Karpas-422 (cell line): ENCODE data around the gene CLDN19. TPM values are rescaled to one million over a fixed set of nuclear protein-coding genes. Genes with fewer than 3 reads are reported as not detected.
A peak's percentile ranks its signal among the peaks of the same experiment; 100 is the strongest.

ENCODE experiments used
- DNase-seq: peaks from one replicate; pipeline ENCODE4 v3.0.0-alpha.2; 2015
- H2AFZ ChIP-seq: fragments of 200-600 bp; sonication (generic); 2 replicates; pipeline ENCODE4 v1.6.1; 2014; ENCODE audit warnings: antibody characterized with exemption, low read length, mixed read lengths
- H3K27ac ChIP-seq: fragments of 200-600 bp; sonication (generic); 2 replicates; pipeline ENCODE4 v1.5.1; 2014; ENCODE audit warnings: mild to moderate bottlenecking, low read length, moderate library complexity
- H3K27me3 ChIP-seq: fragments of 200-600 bp; sonication (generic); 2 replicates; pipeline ENCODE4 v1.6.1; 2014; ENCODE audit warnings: low read length, mixed read lengths
- H3K36me3 ChIP-seq: fragments of 200-600 bp; sonication (generic); 2 replicates; pipeline ENCODE4 v1.6.1; 2014; ENCODE audit warnings: low read length, mixed read lengths; ENCODE audit not compliant: insufficient read depth
- H3K4me1 ChIP-seq: fragments of 200-600 bp; sonication (generic); 2 replicates; pipeline ENCODE4 v1.6.1; 2014; ENCODE audit warnings: mild to moderate bottlenecking, low read length, mixed read lengths
- H3K4me2 ChIP-seq: fragments of 200-600 bp; sonication (generic); 2 replicates; pipeline ENCODE4 v1.6.1; 2014; ENCODE audit warnings: low read length, low read depth, mild to moderate bottlenecking; ENCODE audit not compliant: poor library complexity, severe bottlenecking
- H3K4me3 ChIP-seq: fragments of 200-600 bp; sonication (generic); 2 replicates; pipeline ENCODE4 v1.5.1; 2014; ENCODE audit warnings: mild to moderate bottlenecking, antibody characterized with exemption, low read length, mixed read lengths
- H3K79me2 ChIP-seq: fragments of 200-600 bp; sonication (generic); 2 replicates; pipeline ENCODE4 v1.6.1; 2014; ENCODE audit warnings: mild to moderate bottlenecking, low read length, mixed read lengths
- H3K9ac ChIP-seq: fragments of 200-600 bp; sonication (generic); 2 replicates; pipeline ENCODE4 v1.6.0; 2014; ENCODE audit warnings: low read length
- H3K9me2 ChIP-seq: fragments of 200-600 bp; sonication (generic), shearing (Covaris generic); replicated peaks from 2 replicates; pipeline ENCODE4 v1.6.0; 2014; ENCODE audit warnings: mild to moderate bottlenecking, low read length, moderate library complexity; ENCODE audit not compliant: insufficient read depth
- H3K9me3 ChIP-seq: fragments of 300-700, 200-600 bp; sonication (generic); 2 replicates; pipeline ENCODE4 v1.6.1; 2014; ENCODE audit warnings: low read length, mixed read lengths
- H4K20me1 ChIP-seq: fragments of 200-600 bp; sonication (generic); 2 replicates; pipeline ENCODE4 v1.6.1; 2014; ENCODE audit warnings: mild to moderate bottlenecking, antibody characterized with exemption, low read length, low read depth; ENCODE audit not compliant: insufficient read depth
- total RNA-seq: library from RNA; depleted of rRNA; stranded (reverse); fragments of >200 nt; shearing (Covaris generic); gene quantifications from 2 replicates; pipeline ENCODE4 v1.2.3, GENCODE V29; 2014; ENCODE audit warnings: low replicate concordance

CLDN19 gene
- total RNA-seq, 1 experiment from 2014 or later = not detected

- Histone ChIP-seq H3K27ac (no peak overlapping the region), H3K27me3 (no peaks in the 10 kb centered on the region), H3K36me3 (peaks cover 95% of the 10 kb centered on the region)
Observed at GRCh38 chr1:42698081-42698813, 41.8 kb downstream of the CLDN19 start.

GRCh38 chr1:42692911-42693310 is 47.1 kb downstream of the CLDN19 start:
- peaks cover 80% of the 10 kb centered on the region for H4K20me1 ChIP-seq
- no peaks in the 10 kb centered on the region for H3K9me2 ChIP-seq
- no peak overlapping the region for H3K4me2 ChIP-seq
- no peak for DNase-seq
- peaks cover 96% of the 10 kb centered on the region for H3K36me3 ChIP-seq
- no peak overlapping the region for H3K9ac ChIP-seq
- H3K4me3 ChIP-seq = no peak overlapping the region
- H2AFZ ChIP-seq = no peak overlapping the region
- H3K27me3 ChIP-seq = no peaks in the 10 kb centered on the region
- H3K4me1 ChIP-seq = peaks cover 26% of the 10 kb centered on the region
- no peaks in the 10 kb centered on the region for H3K9me3 ChIP-seq
- no peak overlapping the region for H3K27ac ChIP-seq
- H3K79me2 ChIP-seq = peaks cover 99% of the 10 kb centered on the region

More at GRCh38 chr1:42698081-42698813, 41.8 kb downstream of the CLDN19 start:
- Histone ChIP-seq H3K9ac (no peak overlapping the region), H3K4me3 (no peak overlapping the region), H3K4me1 (no peaks in the 10 kb centered on the region), H4K20me1 (peaks cover 42% of the 10 kb centered on the region), H3K4me2 (no peak overlapping the region), H2AFZ (no peak overlapping the region), H3K9me2 (no peaks in the 10 kb centered on the region), H3K9me3 (no peaks in the 10 kb centered on the region), H3K79me2 (peaks cover 83% of the 10 kb centered on the region)
- no peak for DNase-seq

GRCh38 chr1:42692461-42692860 is 47.6 kb downstream of the CLDN19 start:
- Histone ChIP-seq H3K36me3 (peaks cover 96% of the 10 kb centered on the region), H3K4me1 (peaks cover 30% of the 10 kb centered on the region), H3K27me3 (no peaks in the 10 kb centered on the region), H4K20me1 (peaks cover 84% of the 10 kb centered on the region), H3K9ac (no peak overlapping the region), H3K79me2 (peaks cover 99% of the 10 kb centered on the region), H3K27ac (no peak overlapping the region), H3K4me3 (no peak overlapping the region), H2AFZ (no peak overlapping the region), H3K9me2 (no peaks in the 10 kb centered on the region), H3K9me3 (no peaks in the 10 kb centered on the region), H3K4me2 (no peak overlapping the region)
- no peak for DNase-seq

- Histone ChIP-seq H3K27ac (no peak overlapping the region), H3K4me1 (peaks cover 44% of the 10 kb centered on the region), H3K79me2 (peaks cover 100% of the 10 kb centered on the region), H3K9ac (no peak overlapping the region), H3K4me3 (no peak overlapping the region), H3K9me2 (no peaks in the 10 kb centered on the region), H3K9me3 (no peaks in the 10 kb centered on the region), H4K20me1 (peaks cover 97% of the 10 kb centered on the region), H3K36me3 (peaks cover 94% of the 10 kb centered on the region), H3K27me3 (no peaks in the 10 kb centered on the region), H2AFZ (no peak overlapping the region), H3K4me2 (no peak overlapping the region)
- DNase-seq = no peak
Observed at GRCh38 chr1:42691157-42691498, 48.9 kb downstream of the CLDN19 start.

GRCh38 chr1:42690477-42691156 is 49.4 kb downstream of the CLDN19 start:
- peaks cover 94% of the 10 kb centered on the region for H3K36me3 ChIP-seq
- no peaks in the 10 kb centered on the region for H3K9me2 ChIP-seq
- no peak overlapping the region for H3K4me2 ChIP-seq
- H2AFZ ChIP-seq = no peak overlapping the region
- H3K9me3 ChIP-seq = no peaks in the 10 kb centered on the region
- H3K9ac ChIP-seq = no peak overlapping the region
- no peaks in the 10 kb centered on the region for H3K27me3 ChIP-seq
- no peak overlapping the region for H3K27ac ChIP-seq
- DNase-seq = no peak
- no peak overlapping the region for H3K4me3 ChIP-seq
- H4K20me1 ChIP-seq = peaks cover 97% of the 10 kb centered on the region
- peaks cover 49% of the 10 kb centered on the region for H3K4me1 ChIP-seq
- H3K79me2 ChIP-seq = peaks cover 100% of the 10 kb centered on the region

- peaks cover 94% of the 10 kb centered on the region for H3K36me3 ChIP-seq
- peaks cover 56% of the 10 kb centered on the region for H3K4me1 ChIP-seq
- no peak overlapping the region for H2AFZ ChIP-seq
- H3K9ac ChIP-seq = no peak overlapping the region
- no peak overlapping the region for H3K27ac ChIP-seq
- no peak overlapping the region for H3K4me2 ChIP-seq
- H3K4me3 ChIP-seq = no peak overlapping the region
- no peaks in the 10 kb centered on the region for H3K9me2 ChIP-seq
- H3K79me2 ChIP-seq = peaks cover 100% of the 10 kb centered on the region
- DNase-seq = no peak
- peaks cover 97% of the 10 kb centered on the region for H4K20me1 ChIP-seq
- no peaks in the 10 kb centered on the region for H3K27me3 ChIP-seq
- H3K9me3 ChIP-seq = no peaks in the 10 kb centered on the region
Observed at GRCh38 chr1:42689912-42690311, 50.1 kb downstream of the CLDN19 start.

GRCh38 chr1:42686418-42686817 is 53.6 kb downstream of the CLDN19 start:
- Histone ChIP-seq H4K20me1 (peaks cover 84% of the 10 kb centered on the region), H3K79me2 (peaks cover 91% of the 10 kb centered on the region), H3K9me3 (no peaks in the 10 kb centered on the region), H2AFZ (no peak overlapping the region), H3K27me3 (no peaks in the 10 kb centered on the region), H3K9ac (no peak overlapping the region), H3K27ac (no peak overlapping the region), H3K4me1 (peaks cover 71% of the 10 kb centered on the region), H3K9me2 (no peaks in the 10 kb centered on the region), H3K36me3 (peaks cover 80% of the 10 kb centered on the region), H3K4me3 (peak overlapping the region; percentile 20; the same call in 1 of the 2 replicates), H3K4me2 (peak overlapping the region; percentile 97)
- DNase-seq = no peak

- Histone ChIP-seq H4K20me1 (peaks cover 62% of the 10 kb centered on the region), H3K9me3 (no peaks in the 10 kb centered on the region), H2AFZ (no peak overlapping the region), H3K36me3 (peaks cover 59% of the 10 kb centered on the region), H3K4me2 (peak overlapping the region; percentile 97), H3K4me1 (peaks cover 76% of the 10 kb centered on the region), H3K9me2 (no peaks in the 10 kb centered on the region), H3K79me2 (peaks cover 81% of the 10 kb centered on the region), H3K27me3 (no peaks in the 10 kb centered on the region), H3K4me3 (peak overlapping the region; percentile 67), H3K27ac (0 out of 2 replicates have a peak overlapping the region, but pooled peaks have one; percentile 53), H3K9ac (peak overlapping the region; percentile 87)
- DNase-seq = peak; percentile 60
Observed at GRCh38 chr1:42684139-42684538, 55.9 kb downstream of the CLDN19 start.
